GM21619 (cell line): ENCODE data around the gene SLC43A2.
A peak's percentile ranks its signal among the peaks of the same experiment; 100 is the strongest.
"Not testable (repeated sequence)": the region's sequence is repeated elsewhere in the genome, so short reads cannot be mapped to it uniquely, and the experiment has no call there.

Experiments used
- ATAC-seq: cut with Tn5 transposase; IDR thresholded peaks from one replicate; pipeline ENCODE4 v1.9.1; 2021; ENCODE audit not compliant: unreplicated experiment

Gene SLC43A2

DNA sequence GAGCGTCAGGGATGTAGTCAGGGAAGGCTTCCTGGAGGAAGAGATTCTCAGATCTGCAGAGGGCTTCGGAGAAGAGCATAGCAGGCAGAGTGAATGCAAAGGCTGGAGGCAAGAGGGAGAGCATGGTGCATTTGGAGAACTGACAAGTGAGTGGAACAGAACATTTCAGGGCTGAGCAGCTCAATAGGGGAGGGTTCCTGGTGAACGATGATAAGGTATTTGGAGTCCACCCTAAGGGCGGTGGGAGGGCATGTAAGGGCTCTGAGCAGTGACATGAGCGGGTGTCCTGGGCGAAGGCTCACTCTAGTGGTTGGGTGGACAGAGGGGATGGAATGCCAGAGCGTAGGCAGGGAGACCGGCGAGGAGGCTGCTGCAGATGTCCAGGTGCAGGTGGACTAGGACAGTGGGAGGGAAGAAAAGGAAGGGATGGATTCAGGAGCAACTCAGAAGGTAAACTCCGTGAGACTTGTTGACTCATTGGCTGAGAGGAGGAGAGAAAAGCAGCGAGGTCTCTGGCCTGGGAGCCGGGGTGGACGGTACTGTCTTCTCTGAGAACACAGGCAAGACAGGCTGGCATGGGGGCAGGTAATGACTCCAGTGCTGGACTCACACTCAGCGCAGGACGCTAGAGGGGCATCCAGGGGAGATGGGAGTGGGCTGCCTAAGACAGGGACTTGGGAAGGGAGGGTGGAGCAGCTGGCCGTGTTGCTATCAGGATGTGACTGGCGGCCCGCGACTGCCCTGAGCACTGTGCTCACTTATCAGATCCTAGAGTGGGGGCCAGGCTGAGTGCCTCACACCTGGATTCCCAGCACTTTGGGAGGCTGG lies 64.6 kb downstream of the SLC43A2 start:
- ATAC-seq: no peak

DNA sequence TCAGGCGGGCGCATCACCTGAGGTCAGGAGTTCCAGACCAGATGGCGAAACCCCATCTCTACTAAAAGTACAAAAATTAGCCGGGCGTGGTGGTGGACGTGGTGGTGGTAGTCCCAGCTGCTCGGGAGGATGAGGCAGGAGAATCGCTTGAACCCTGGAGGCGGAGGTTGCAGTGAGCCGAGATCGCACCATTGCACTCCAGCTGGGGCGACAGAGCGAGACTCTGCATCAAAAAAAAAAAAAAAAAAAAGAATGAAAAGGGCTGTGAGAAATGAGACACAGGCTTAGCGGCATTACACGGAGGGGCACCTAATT lies 65.2 kb downstream of the SLC43A2 start:
- not testable (repeated sequence) for ATAC-seq

DNA sequence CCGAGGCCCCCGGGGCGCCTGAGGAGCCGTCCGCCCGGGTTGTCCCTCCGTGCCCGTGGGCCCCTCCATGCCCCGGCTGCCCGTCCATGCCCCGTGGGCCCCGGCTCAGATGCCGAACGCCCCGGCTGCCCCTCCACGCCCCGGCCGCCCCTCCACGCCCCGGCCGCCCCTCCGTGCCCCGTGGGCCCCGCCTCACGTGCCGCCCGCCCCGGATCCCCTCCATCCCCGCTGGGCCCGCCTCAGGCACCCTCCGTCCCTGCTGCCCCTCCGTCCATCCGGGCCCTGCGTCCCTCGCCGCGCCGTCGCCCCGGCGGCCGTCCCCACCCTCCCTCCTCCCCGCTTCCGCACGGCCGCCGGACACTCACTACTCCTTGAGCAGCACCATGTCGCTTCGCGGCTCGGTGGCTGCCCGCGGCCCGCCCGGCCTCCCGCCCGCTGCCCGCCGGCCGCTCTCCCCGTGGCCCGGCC lies 66.4 kb downstream of the SLC43A2 start:
- ATAC-seq: peak; percentile 33

DNA sequence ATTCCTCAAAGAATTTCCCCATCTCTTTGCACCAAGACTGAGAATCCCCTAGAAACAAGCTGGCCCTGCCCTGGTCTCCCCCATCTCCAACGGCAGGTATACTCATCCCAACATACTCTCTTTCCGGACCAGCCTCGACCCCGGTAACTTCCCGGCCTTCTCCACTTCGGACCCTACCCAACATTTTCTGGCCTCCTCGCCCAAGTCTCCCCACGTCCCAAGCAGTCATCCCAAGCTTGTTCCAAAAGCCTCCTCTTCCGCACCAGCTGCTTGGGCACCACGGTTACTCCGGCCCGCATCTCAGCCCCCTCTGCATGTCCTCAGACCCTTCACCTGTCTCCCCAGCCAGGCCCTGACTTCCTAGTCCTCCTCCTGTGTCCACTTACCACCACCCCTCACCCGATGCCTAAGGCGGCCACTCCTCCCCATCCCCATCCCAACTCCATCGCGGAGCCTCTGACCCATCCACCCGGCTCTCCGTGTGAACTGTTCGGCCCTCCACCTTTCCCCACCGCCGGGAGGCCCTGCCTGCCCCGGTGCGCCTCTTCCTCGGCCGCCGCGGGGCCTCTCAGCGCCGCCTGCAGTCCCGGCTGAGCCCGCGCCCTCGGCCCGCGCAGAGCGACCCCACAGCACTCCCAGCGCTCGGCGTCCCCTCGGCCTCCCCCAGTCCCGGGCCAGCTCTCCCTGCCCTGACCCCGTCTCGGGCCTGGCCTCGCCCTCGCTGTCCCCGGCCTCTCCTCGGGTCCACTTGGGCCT lies 67.0 kb downstream of the SLC43A2 start:
- ATAC-seq: peak; percentile 14

DNA sequence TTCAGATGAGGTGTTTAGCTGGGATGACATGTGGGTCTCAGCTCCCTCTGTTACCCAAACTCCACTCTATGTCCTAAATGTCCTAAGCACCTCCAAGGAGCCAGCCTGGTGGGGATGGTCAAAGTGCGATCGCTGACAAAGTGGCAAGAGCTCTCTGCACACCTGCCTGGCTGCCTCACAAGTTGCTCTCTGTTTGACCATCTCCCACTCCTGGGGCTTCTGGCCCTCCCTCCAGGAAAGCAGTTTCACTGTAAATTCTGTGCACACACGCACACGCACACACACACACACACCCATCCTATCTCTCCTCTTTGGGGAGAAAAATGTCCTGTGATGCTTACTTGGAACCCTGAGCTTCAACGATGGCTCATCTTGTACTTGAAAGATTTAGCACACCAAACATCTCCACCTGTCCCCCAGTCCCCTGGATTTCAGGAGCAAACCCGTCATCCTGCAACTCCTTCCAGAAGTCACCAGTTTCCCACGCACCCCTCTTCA lies 67.7 kb downstream of the SLC43A2 start:
- ATAC-seq: no peak

DNA sequence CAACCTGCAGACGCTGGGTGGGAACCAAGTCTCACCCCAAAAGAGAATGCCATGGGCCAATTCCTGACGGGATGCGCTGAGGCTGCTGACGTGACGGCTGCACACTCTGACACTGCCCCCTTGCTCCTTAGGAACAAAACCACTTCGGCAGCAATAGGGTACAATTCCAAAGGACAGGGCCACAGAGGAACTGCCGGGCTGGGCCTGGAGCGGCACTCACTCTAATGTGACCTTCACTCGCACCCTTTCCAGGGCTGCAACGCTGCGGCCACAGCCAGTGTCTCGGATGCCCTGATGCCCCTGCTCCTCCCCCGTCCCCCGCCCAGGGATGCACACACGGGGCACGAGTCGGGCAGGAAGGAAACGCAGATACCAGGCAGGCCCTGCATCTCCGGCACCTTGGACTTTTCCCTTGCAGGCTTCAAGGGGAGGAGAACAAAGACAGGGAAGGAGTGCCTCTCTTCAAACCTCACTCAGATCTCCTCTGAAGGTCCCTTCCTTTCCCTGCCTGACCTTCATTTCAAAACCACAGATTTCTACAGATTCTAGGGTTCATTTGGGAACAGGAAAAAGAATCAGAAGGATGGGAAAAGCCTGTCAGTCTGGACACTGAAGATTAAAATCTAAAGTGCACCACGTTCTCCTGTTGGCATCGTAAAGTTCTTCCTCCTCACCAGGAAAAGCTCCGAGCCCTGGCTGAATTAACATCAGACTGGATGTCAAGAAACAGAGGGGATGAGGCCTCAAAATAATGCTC lies 68.4 kb downstream of the SLC43A2 start:
- no peak for ATAC-seq

DNA sequence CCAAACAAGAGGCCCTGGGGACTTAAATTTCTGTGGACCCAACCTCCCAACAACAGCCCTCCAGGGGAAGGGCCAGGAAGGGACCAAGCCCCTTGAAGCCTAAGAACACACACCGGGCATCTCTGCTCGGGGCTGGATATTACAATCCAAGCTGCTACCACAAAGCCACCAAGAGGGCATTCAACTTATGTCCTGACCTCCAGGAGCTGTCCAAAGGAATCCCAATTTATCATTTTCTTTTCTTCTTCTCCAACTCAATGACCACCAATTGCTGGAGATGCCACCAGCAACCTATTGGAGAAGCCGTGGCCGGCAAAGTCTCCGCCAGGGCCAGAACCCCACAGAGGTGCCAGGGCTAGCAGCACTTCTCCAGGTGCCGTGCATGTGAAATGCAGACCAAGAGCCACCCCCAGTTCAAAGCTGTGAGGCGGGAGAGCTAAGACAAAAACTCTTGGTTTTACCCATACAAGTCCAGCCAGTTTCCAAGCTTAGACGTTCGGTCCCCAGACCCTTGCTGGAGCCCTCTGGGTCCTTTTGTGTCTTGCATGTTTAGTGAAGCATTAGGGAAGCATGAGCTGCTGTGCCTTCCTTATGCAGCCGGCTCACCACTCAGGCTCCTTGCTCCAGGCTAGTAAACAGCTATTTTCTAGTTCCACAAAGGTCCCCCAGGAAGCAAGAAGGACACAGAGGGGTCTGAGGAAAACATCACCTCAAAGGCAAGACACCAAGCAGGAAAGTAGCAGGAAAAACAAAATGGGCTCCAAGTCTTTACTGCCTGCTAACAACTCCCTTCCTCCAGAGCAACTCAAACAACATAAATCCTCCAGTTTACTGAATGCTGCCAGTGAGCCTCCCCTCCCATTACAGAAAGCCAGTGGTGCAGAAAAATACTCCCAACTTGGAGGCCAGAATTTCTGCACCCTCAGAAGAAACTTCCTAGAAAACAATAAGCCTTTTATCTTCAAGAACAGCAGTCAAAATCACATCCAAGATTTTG lies 69.3 kb downstream of the SLC43A2 start:
- ATAC-seq: no peak

DNA sequence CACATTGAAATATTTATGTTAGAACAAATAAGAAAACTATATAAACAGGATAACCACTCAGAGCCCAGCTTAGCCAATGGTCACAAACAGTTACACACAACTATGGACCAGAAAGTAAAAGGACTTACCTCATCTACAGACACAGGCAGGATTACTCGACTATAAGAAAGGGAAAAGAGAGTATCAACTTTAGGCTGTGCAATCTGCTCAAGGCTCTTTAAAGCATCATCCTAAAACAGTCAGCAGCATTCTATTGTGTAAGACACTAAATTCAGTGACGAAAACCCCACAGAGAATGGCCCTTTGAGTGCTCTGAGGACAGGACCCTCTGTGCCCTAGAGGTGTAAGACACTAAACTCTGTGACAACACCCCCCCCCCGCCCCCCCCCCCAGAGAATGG lies 70.2 kb downstream of the SLC43A2 start:
- ATAC-seq: no peak

DNA sequence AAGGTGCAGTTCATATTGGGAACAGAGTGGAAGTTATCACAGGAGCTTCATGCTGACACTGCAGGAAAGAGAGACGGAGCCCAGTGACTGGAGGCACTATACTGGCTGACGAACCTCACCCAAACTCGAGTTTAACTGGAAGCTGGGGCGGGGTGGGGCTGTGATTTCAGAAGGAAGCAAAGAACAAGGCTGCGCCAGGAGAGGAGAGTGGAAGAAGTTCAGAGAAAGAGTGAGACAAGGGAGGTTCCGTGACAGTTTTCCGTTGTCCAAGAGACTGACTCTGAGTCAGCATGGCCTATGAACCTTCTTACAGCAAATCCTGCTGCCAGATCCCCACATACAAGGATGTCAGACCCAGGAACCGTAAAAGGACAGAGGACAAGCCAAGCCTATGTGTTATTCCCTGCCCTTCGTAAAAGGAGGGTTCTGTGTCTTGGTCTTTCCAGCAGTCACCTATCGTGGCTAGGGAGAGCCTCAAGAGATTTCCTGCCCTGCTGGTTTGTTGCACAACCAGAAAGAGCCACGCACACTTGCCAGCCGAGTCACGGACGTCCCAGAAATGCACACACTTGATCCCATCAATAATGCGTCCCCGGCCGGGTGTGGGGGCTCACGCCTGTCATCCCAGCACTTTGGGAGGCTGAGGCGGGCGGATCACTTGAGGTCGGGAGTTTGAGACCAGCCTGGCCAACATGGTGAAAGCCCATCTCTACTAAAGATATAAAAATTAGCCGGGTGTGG lies 71.1 kb downstream of the SLC43A2 start:
- no peak for ATAC-seq

DNA sequence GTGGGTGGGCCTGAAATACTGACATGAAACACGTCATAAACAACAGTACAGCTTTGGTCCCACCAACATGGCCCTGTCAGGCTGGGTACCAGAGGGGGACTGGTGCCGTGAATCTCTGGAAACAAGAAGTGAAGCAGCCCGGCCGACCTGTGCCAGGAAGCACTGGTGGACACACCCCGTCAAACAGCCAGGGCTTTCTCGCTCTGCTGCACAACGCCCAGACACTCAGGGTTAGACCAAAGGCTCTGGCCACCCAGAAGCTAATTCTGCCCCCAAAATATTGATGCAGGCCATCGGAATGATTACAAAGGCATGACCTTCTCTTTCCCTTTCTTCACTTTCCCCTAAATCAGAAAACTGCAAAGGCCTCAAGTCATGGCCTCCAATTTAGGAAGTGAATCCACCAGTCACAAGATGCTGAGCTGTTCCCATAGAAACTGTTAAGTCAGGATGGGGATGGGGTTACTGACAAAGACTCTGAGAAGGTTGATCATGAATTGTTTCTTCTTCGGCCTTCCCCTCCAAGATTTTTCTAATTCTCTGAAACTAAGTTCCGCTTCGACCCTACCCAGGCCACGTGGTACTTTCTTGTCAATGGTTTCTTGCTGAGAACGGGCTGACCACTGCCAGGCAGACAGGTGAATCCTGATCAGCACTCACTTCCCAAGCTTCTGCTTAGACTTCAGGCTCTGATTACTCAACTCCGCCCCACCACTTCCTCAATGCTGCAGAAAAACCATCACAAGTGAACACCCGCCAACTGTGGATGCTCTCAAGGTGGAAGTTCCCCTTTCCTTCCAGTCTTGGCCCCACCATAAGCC lies 72.8 kb downstream of the SLC43A2 start:
- no peak for ATAC-seq

DNA sequence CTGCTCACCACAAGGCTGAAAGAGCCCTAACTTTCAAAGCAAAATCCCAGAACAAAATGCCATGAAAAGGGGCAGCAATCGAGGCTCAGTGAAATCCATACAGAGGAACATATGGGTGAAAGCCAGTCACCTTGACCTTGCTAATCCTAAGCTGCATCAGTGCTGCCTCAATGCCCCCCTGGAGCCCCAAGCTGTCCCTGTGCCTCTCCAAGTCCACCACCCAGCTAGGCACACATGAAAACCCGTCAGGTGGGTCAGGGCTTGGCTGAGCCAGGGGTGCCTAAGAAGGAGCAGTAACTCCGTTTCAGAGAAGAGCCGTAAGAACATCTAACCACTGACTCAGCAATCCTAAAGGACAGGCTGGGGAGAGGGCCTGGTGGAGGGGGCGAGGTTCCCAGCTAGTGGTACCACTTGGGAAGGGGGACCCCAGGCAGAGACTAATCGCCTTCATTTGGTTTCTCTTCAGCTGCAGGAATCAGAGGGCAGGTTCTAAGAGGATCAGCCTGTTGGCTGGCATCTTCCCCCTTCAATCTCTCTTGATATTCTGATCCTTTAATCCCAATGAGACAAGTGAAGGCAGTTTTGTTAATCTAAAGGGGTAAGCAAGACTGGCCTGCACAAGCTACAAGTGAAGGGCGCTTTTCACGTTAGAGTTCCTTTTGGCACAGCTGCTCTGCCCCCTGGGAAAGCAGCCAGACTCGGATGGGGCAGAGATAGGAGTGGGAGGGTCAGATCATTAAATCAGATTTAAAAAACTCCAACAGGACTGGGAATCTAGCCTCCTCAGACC lies 73.7 kb downstream of the SLC43A2 start:
- no peak for ATAC-seq

DNA sequence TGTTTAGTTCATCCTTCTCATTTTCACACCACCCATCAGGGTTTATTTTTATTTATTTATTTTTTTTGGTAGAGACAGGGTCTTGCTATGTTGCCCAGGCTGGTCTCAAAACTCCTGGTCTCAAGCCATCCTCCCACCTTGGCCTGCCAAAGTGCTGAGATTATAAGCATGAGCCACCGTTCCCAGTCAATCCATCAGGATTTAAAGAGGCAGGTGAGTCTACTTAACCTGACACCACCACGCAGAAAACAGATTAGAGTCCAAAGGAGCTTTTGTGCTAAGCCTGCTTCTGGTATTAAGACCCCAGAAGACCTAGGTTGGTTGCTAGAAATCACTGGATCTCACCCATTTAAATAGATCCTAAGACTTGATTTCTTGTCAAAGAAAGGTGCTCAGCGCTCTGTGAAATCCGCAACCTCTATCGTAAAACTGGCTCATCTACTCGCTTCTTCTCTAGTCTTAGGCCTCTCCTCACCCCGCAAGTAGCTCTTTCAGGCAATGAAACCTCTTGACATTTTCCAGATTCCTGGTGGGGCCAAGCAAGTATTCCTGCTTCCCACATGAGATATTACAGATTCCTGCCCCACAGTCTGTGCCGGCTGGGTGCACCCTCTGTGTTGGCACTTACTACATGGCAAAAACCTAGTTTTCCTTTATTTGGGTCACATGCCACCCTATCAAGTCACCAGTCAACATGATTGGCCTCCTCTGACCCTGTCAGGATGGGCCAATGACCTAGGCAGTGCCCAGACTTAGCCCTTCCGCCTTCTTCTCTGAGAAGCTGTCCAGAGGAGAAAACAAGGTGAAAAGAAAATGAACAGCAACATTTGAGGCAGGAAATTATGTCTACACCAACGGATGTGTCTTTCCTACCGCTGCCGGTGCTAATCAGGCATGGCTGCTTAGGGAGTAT lies 75.0 kb downstream of the SLC43A2 start:
- no peak for ATAC-seq

DNA sequence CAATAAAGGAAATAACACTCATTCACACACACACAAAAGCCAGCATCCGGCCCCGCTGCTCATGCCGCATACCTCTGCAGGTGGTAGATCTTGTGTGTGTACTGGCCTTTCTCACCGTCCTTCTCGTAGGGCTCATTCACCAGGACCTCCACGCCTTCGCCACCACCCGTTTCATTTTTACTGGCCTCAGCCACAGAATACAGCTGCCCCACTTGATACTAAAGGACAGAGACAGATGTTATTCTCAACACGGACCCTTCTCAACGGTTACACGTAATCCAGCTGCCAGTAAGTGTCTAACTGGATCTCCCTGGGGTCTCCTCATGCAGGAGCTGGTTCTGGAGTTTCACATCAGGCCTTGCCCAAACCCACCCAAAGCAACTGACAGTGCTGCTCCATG lies 75.7 kb downstream of the SLC43A2 start:
- ATAC-seq: no peak

DNA sequence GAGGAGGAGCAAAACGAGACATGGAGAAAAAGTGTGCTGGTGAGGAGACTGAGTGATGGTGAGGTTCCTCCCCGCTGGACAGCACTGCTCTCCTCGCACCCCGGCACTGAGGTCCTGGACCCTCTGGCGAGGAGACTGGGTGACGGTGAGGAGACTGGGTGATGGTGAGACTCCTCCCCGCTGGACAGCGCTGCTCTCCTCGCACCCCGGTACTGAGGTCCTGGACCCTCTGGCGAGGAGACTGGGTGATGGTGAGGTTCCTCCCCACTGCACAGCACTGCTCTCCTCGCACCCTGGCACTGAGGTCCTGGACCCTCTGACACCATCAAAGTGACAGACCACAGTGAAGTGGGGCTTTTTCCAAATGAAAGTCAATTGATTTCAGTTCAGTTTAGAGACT lies 76.9 kb downstream of the SLC43A2 start:
- ATAC-seq: no peak

DNA sequence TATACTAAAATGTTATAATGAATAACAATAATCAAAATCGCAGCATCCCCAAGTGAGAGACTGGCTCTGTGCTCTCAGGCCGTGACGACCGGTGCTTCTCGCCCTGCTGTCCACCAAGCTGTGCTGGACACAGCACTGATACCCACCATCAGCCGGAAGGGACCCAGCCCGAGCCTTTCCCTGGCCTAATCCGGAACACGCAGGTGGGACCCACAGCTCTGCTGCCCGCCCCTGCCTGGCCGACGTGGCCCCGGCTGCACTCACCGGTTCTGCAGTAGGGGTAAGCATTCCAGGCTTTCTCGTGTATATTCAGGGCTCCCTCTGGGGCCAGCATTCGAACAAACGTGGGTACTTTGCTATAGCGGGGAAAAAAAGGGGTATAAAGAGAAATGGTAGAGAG lies 80.6 kb downstream of the SLC43A2 start:
- no peak for ATAC-seq

DNA sequence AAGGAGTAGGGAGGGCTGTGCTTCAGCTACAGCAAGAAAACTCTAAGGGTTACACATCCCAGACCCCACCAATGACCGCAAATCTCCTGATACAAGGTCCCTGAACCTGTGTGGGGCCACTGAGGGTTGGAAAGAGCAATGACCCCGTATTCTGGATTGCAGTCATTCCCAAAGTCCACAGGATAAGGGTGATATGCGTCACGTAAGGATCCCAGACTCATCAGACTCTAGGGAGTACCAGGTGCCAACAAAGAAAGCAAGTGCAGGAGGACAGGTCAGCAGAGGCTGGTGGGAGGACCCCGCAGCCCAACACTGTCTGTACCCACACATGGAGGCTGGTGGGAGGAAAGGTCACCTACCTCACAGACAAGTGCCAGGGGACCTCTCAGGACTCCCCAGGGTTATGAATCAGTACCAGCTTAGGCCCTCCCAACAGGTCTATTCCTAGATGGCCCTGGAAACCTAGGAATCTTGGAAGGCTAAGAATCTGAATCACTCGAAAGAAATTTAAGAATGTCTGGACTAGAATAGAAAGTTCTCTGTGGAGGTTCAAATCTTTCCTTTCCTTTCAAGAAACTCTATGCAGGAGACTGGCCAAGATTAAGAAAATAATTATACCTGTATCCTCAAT lies 82.2 kb downstream of the SLC43A2 start:
- ATAC-seq: no peak
